ENCODE results near the gene VNN1. TPM values are rescaled to one million over a fixed set of nuclear protein-coding genes. Genes with fewer than 3 reads are reported as not detected.

VNN1 gene
- total RNA-seq, 4 donors from 2014 or later = 0.46 to 5.8 (median 0.76) TPM

DNA sequence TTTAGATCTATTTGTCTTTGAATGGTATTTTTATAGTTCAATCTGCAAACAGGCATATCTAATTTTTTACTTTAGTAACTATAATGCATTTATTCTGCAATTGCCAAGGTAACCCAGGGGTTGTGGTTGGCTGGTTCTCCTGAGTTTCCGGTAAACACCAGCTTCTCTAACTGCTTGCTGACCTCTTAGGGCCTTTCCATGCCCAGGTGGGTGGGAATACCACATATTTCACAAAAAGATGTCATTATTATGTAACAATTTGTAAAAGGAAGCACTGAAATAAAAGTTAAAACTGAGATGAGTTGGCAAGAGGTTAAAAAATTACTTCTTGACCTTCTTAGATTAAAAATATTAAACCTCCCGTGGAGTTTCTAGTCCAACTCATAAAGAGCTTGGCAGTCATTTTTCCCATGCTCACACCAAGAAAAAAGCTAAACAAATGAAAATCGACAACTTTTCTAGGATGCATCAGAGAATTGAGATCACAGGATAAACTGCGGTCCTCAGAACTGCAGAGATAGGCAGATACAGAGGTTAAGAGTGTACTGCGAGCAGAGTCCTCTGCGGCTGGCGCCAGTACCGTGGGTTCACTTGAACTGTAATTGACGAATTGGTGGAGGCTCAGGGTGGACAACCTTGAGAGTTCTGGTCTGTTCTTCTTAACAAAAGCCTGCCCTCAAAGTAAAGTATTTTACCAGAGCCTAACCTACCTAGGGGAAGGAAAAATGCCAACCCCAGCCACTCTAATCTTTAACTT is 2.2 kb upstream of the VNN1 start:
- no peaks in the 10 kb centered on the region for H3K36me3 ChIP-seq
- H3K4me3 ChIP-seq (replicated peaks in 1 of 3) = no peak overlapping the region
- 74 to 80% methylated on average over 9 of the region's 9 CpGs for WGBS, 2 donors
- no peaks in the 10 kb centered on the region for H3K4me1 ChIP-seq
- no peaks in the 10 kb centered on the region for H3K27me3 ChIP-seq
- no peak for DNase-seq
- no peak overlapping the region for H3K27ac ChIP-seq
- TF ChIP-seq CTCF (IDR thresholded peaks at IDR 0.05) (no peak), POLR2A (IDR thresholded peaks at IDR 0.05) (no peak)
- no peaks in the 10 kb centered on the region for H3K9me3 ChIP-seq
- intact Hi-C loops (cut with DNase I) = no loop called here

GRCh38 chr6:132715204-132715603 is 1.3 kb upstream of the VNN1 start:
- intact Hi-C loops (cut with DNase I) = no loop called here
- Histone ChIP-seq H3K36me3 (no peaks in the 10 kb centered on the region), H3K4me1 (no peaks in the 10 kb centered on the region), H3K9me3 (no peaks in the 10 kb centered on the region), H3K27ac (no peak overlapping the region), H3K4me3 (replicated peaks in 1 of 3) (no peak overlapping the region), H3K27me3 (no peaks in the 10 kb centered on the region)
- TF ChIP-seq POLR2A (IDR thresholded peaks at IDR 0.05) (no peak), CTCF (IDR thresholded peaks at IDR 0.05) (no peak)
- 39 to 58% methylated on average over 5 of the region's 5 CpGs for WGBS, 2 donors
- DNase-seq = peak; percentile 1 to 4

GRCh38 chr6:132714160-132714559 is 305 bp upstream of the VNN1 start:
- H3K9me3 ChIP-seq = no peaks in the 10 kb centered on the region
- H3K4me3 ChIP-seq (replicated peaks in 1 of 3) = no peak overlapping the region
- H3K27me3 ChIP-seq = no peaks in the 10 kb centered on the region
- no peak for DNase-seq
- no peak overlapping the region for H3K27ac ChIP-seq
- 86 to 87% methylated on average over 3 of the region's 3 CpGs for WGBS, 2 donors
- intact Hi-C loops (cut with DNase I) = no loop called here
- H3K4me1 ChIP-seq = no peaks in the 10 kb centered on the region
- no peak for TF ChIP-seq POLR2A (IDR thresholded peaks at IDR 0.05)
- no peak for TF ChIP-seq CTCF (IDR thresholded peaks at IDR 0.05)
- H3K36me3 ChIP-seq = no peaks in the 10 kb centered on the region

DNA sequence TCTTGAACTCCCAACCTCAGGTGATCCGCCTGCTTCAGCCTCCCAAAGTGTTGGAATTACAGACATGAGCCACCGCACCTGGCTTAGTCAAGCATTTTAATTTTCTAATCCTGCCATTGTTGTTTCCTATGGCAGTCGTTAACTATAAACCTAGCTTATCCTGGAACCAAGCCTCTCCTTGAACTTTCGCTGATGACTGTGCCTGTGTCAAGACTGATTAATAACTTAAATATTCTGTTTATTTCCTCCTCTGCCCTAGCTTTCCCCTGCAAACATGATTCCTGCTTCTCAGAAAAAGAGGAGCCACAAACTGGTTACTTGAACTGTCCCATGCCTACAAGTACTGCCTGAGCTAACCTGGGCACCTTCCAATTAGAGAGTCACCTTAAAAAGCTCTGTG is 1.5 kb downstream of the VNN1 start:
- no peak overlapping the region for H3K4me3 ChIP-seq (replicated peaks in 1 of 3)
- H3K27ac ChIP-seq = no peak overlapping the region
- no peaks in the 10 kb centered on the region for H3K9me3 ChIP-seq
- H3K4me1 ChIP-seq = no peaks in the 10 kb centered on the region
- no peaks in the 10 kb centered on the region for H3K36me3 ChIP-seq
- intact Hi-C loops (cut with DNase I) = no loop called here
- TF ChIP-seq CTCF (IDR thresholded peaks at IDR 0.05) = no peak
- no peak for TF ChIP-seq POLR2A (IDR thresholded peaks at IDR 0.05)
- WGBS, 2 donors = 84 to 85% methylated on average over 4 of the region's 4 CpGs
- no peak for DNase-seq
- no peaks in the 10 kb centered on the region for H3K27me3 ChIP-seq

DNA sequence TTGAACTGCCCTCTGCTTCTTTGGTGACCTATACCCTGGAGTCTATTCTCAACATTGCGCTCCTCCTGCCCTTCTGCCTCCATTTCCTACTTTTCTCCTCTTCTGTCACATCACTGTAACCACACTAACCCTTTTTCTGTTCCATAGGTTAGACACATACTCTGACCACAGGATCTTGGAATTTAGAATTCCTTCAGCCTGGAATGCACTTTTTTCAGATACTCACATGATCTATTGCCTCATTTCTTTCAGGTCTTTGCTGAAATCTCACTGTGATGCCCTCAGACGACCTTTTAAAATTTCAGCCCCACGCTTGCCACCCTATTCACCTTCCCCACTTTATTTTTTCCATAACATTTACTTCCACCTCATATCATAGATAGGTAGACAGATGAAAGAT is 5.1 kb downstream of the VNN1 start:
- Histone ChIP-seq H3K27me3 (no peaks in the 10 kb centered on the region), H3K9me3 (no peaks in the 10 kb centered on the region), H3K36me3 (no peaks in the 10 kb centered on the region), H3K4me1 (no peaks in the 10 kb centered on the region), H3K4me3 (replicated peaks in 1 of 3) (no peak overlapping the region), H3K27ac (no peak overlapping the region)
- no peak for DNase-seq
- WGBS, 2 donors = 84 to 90% methylated on average over 3 of the region's 3 CpGs
- intact Hi-C loops (cut with DNase I) = no loop called here
- TF ChIP-seq POLR2A (IDR thresholded peaks at IDR 0.05) (no peak), CTCF (IDR thresholded peaks at IDR 0.05) (no peak)

All from thyroid gland (tissue), 4 donors.